Measurements from ENCODE around the gene PPIP5K1.

DNA sequence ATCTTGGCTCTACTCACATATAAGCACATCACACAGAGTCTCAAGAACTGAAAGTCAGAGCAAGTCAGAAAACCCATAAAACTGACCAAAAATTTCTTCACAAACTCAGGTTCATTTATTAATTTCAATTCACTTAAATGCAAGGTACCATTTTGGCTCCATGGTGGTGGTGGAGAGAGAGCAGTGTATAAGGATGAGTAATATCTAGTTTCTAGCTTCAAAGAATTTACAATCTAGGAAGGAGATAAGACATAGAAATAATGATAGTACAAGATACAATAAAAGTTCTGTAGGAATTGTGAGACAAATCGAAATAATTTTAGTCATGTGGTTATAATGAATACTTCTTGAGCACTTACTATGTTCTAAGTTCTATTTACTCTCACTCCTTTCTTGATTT, 90.4 kb downstream of the PPIP5K1 start:
- TF ChIP-seq, protein P1, sequence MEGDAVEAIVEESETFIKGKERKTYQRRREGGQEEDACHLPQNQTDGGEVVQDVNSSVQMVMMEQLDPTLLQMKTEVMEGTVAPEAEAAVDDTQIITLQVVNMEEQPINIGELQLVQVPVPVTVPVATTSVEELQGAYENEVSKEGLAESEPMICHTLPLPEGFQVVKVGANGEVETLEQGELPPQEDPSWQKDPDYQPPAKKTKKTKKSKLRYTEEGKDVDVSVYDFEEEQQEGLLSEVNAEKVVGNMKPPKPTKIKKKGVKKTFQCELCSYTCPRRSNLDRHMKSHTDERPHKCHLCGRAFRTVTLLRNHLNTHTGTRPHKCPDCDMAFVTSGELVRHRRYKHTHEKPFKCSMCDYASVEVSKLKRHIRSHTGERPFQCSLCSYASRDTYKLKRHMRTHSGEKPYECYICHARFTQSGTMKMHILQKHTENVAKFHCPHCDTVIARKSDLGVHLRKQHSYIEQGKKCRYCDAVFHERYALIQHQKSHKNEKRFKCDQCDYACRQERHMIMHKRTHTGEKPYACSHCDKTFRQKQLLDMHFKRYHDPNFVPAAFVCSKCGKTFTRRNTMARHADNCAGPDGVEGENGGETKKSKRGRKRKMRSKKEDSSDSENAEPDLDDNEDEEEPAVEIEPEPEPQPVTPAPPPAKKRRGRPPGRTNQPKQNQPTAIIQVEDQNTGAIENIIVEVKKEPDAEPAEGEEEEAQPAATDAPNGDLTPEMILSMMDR (conservative IDR thresholded peaks at IDR 0.05; ENCODE audit: low read depth, low read length), result no peak
- no peak for TF ChIP-seq EZH2 (IDR thresholded peaks at IDR 0.05; ENCODE audit: borderline replicate concordance, low read depth, low read length, poor library complexity, severe bottlenecking)
